ENCODE measurements around the gene GPD1L. TPM values are rescaled to one million over a fixed set of nuclear protein-coding genes. Genes with fewer than 3 reads are reported as not detected.
"Not testable (repeated sequence)": the region's sequence is repeated elsewhere in the genome, so short reads cannot be mapped to it uniquely, and the experiment has no call there.

The GPD1L gene
- total RNA-seq, 1 donor from 2014 or later, result 11.2 TPM

- peaks cover 3% of the 10 kb centered on the region for H3K27me3 ChIP-seq (ENCODE audit: insufficient read depth, low read length)
- no peak overlapping the region for H3K4me2 ChIP-seq (ENCODE audit: low read length)
- H3K79me2 ChIP-seq (ENCODE audit: insufficient read depth, low read length), result no peaks in the 10 kb centered on the region
- peaks cover 5% of the 10 kb centered on the region for H3K9me3 ChIP-seq (ENCODE audit: insufficient read depth, low read depth, low read length)
- H3K9me3 Mint-ChIP-seq (ENCODE audit: unreplicated experiment), result peaks cover 5% of the 10 kb centered on the region
- no peak for TF ChIP-seq EZH2 (IDR thresholded peaks at IDR 0.05; ENCODE audit: insufficient read depth, low read length)
- no peak for TF ChIP-seq CTCF (IDR thresholded peaks at IDR 0.05; ENCODE audit: insufficient read depth, low read depth, low read length)
- H4K20me1 ChIP-seq (ENCODE audit: insufficient read depth, low read length), result no peaks in the 10 kb centered on the region
- H3K4me3 Mint-ChIP-seq (ENCODE audit: unreplicated experiment), result peak overlapping the region; percentile 35
- DNase-seq (ENCODE audit: low read depth) (no peak), FAIRE-seq (no peak)
- no peaks in the 10 kb centered on the region for H3K36me3 Mint-ChIP-seq (ENCODE audit: low read depth, unreplicated experiment)
- no peak overlapping the region for H3K9ac ChIP-seq (ENCODE audit: low read length)
- H2AFZ ChIP-seq (ENCODE audit: low read depth, low read length), result no peak overlapping the region
- no peak overlapping the region for H3K4me3 ChIP-seq (ENCODE audit: insufficient read depth, low read depth, low read length)
- peaks cover 13% of the 10 kb centered on the region for H3K27me3 Mint-ChIP-seq (ENCODE audit: low read depth, unreplicated experiment)
- H3K4me1 ChIP-seq (ENCODE audit: insufficient read depth, low read length), result no peaks in the 10 kb centered on the region
- H3K27ac ChIP-seq (ENCODE audit: low read depth, low read length), result no peak overlapping the region
- no peaks in the 10 kb centered on the region for H3K36me3 ChIP-seq (ENCODE audit: insufficient read depth, low read length)
- no peaks in the 10 kb centered on the region for H3K4me1 Mint-ChIP-seq (ENCODE audit: low read depth, unreplicated experiment)
- no peak overlapping the region for H3K27ac Mint-ChIP-seq (ENCODE audit: unreplicated experiment)
Observed at GRCh38 chr3:32189693-32190092, 83.3 kb downstream of the GPD1L start.

GRCh38 chr3:32190556-32190955, 84.1 kb downstream of the GPD1L start:
- H3K4me1 ChIP-seq (ENCODE audit: insufficient read depth, low read length); H3K9me3 ChIP-seq (ENCODE audit: insufficient read depth, low read depth, low read length); H3K36me3 ChIP-seq (ENCODE audit: insufficient read depth, low read length); H3K9ac ChIP-seq (ENCODE audit: low read length); H3K27me3 ChIP-seq (ENCODE audit: insufficient read depth, low read length); H3K4me3 Mint-ChIP-seq (ENCODE audit: unreplicated experiment); H3K4me3 ChIP-seq (ENCODE audit: insufficient read depth, low read depth, low read length); H3K4me1 Mint-ChIP-seq (ENCODE audit: low read depth, unreplicated experiment); FAIRE-seq; H2AFZ ChIP-seq (ENCODE audit: low read depth, low read length); H4K20me1 ChIP-seq (ENCODE audit: insufficient read depth, low read length); H3K27ac ChIP-seq (ENCODE audit: low read depth, low read length); H3K9me3 Mint-ChIP-seq (ENCODE audit: unreplicated experiment); H3K79me2 ChIP-seq (ENCODE audit: insufficient read depth, low read length); H3K4me2 ChIP-seq (ENCODE audit: low read length); H3K27ac Mint-ChIP-seq (ENCODE audit: unreplicated experiment); H3K36me3 Mint-ChIP-seq (ENCODE audit: low read depth, unreplicated experiment); DNase-seq (ENCODE audit: low read depth): not testable (repeated sequence)
- H3K27me3 Mint-ChIP-seq (ENCODE audit: low read depth, unreplicated experiment), result peaks cover 13% of the 10 kb centered on the region

- Mint-ChIP-seq H3K27me3 (ENCODE audit: low read depth, unreplicated experiment) (peaks cover 13% of the 10 kb centered on the region), H3K27ac (ENCODE audit: unreplicated experiment) (no peak overlapping the region), H3K4me1 (ENCODE audit: low read depth, unreplicated experiment) (no peaks in the 10 kb centered on the region), H3K9me3 (ENCODE audit: unreplicated experiment) (peaks cover 5% of the 10 kb centered on the region), H3K36me3 (ENCODE audit: low read depth, unreplicated experiment) (no peaks in the 10 kb centered on the region), H3K4me3 (ENCODE audit: unreplicated experiment) (no peak overlapping the region)
- DNase-seq (ENCODE audit: low read depth) (no peak), FAIRE-seq (no peak)
- H3K27me3 ChIP-seq (ENCODE audit: insufficient read depth, low read length), result no peaks in the 10 kb centered on the region
- H2AFZ ChIP-seq (ENCODE audit: low read depth, low read length), result no peak overlapping the region
- H3K4me1 ChIP-seq (ENCODE audit: insufficient read depth, low read length), result no peaks in the 10 kb centered on the region
- TF ChIP-seq CTCF (IDR thresholded peaks at IDR 0.05; ENCODE audit: insufficient read depth, low read depth, low read length) (no peak), EZH2 (IDR thresholded peaks at IDR 0.05; ENCODE audit: insufficient read depth, low read length) (no peak)
- H3K4me3 ChIP-seq (ENCODE audit: insufficient read depth, low read depth, low read length), result no peak overlapping the region
- H4K20me1 ChIP-seq (ENCODE audit: insufficient read depth, low read length), result no peaks in the 10 kb centered on the region
- no peak overlapping the region for H3K9ac ChIP-seq (ENCODE audit: low read length)
- no peak overlapping the region for H3K4me2 ChIP-seq (ENCODE audit: low read length)
- H3K27ac ChIP-seq (ENCODE audit: low read depth, low read length), result no peak overlapping the region
- peaks cover 5% of the 10 kb centered on the region for H3K9me3 ChIP-seq (ENCODE audit: insufficient read depth, low read depth, low read length)
- no peaks in the 10 kb centered on the region for H3K79me2 ChIP-seq (ENCODE audit: insufficient read depth, low read length)
- H3K36me3 ChIP-seq (ENCODE audit: insufficient read depth, low read length), result no peaks in the 10 kb centered on the region
Observed at GRCh38 chr3:32193101-32193500, 86.7 kb downstream of the GPD1L start.

Data from astrocyte (in vitro differentiated cells and primary cell).